SKM-1 treated with dmso at 0.1 percent for 144 hours (cell line): Measurements from ENCODE around the gene ZNRF3.
"Not testable (repeated sequence)": the region's sequence is repeated elsewhere in the genome, so short reads cannot be mapped to it uniquely, and the experiment has no call there.

Experiments used
- DNase-seq: peaks from one replicate; lab custom pipeline; 2025; ENCODE audit not compliant: unreplicated experiment; lab: John Stamatoyannopoulos, UW

ZNRF3 gene

DNA sequence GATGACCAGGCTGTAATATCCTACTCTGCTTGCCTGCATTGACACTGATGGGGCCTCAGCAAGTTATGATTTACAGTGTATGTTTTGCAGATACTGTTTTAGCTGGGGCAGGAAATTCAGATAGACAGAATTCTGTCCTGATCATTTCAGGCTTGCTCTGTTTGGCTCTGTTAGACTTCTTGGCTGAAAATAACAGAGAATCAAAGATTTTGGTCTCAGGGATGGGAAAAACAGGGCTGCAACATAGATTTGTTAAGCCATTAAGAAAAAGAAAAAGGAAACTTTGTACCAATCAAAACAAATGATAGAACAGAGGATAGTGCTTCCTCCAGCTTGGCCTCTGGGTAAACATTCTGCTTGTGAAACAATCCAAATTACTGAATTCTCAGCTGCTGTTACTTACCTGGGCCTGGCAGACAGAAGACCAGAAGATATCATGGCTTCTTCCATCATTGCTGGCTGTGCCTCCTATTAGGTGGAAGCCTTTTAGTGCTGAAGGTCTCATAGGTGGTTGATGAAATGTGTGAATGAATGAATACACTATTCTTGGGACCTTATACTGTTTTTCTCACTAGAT is 22.0 kb downstream of the ZNRF3 start:
- DNase-seq, result no peak

DNA sequence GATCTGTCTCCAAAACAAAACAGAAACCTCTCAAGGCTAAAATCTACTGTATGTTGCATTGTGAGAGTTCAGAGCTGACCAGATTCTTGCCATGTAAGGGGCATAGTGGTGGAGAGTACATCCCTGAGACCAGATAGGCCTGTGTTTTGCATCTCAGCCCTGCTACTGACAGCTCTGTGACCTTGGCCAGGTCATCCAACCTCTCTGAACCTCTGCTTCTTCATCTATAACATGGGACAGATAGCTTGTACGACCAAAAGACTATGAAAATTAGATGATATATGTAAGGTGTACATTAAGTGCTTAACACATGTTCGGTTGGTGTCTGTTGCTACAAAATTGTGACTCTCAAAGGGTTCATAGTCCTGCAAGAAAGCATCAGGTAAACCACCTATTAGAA is 22.9 kb downstream of the ZNRF3 start:
- no peak for DNase-seq

DNA sequence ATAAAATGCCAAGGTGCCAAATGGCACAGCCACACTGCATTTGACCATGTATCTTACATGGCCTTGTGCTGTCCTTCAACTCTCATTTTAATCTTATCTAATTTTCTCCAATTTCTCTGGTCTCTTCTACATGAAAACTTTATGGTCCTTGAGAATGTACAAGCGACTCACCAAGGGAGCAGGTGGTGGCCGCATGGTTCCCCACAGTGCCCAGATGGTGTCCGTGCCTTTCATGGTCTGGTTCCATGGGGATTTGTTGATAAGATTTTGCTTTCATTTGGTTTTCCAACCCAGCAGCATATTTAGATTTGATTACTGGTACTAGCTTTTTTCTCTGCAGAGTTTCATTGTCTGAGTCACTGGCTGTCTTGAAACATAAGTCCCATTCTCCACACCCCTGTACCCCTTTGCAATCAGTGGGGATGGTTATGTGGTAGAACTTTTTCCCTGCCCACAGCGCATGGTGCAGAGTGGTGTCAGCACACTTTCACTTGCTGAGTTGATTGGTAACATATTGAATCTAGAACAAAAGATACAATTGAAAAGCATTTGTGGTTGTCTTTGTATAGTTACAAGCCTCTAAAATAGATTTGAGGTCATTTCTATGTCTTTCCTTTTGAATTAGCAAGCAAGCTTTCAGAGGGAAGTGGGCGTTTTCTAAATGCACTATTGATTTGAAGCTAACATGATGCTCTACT is 24.1 kb downstream of the ZNRF3 start:
- no peak for DNase-seq

DNA sequence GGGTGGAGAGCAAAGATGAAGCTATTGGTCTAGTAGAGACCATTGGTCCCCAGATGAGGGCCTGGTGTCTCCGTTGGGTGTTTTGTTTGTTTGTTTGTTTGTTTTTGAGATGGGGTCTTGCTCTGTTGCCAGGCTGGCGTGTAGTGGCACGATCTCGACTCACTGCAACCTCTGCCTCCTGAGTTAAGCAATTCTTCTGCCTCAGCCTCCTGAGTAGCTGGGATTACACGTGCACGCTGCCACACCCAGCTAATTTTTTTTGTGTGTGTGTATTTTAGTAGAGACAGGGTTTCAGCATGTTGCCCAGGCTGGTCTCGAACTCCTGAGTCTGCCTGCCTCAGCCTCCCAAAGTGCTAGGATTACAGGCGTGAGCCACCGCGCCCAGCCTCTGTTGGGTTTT is 25.4 kb downstream of the ZNRF3 start:
- not testable (repeated sequence) for DNase-seq

DNA sequence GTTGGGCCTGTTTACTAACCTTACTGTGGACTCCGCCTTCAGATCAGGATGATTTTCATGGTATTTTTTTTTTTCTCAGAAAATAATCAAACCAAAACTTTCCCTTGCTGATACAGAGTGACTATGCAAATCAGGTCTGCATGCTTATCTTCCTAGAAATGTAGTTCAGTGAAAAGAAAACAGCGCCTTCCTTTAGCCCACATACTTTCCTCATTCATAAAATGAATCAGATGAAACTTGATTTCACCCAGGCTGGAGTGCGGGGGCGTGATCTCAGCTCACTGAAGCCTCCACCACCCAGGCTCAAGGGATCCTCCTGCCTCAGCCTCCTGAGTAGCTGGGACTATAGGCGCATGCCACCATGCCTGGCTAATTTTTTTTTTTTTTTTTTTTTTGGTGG is 26.0 kb downstream of the ZNRF3 start:
- DNase-seq, result no peak

DNA sequence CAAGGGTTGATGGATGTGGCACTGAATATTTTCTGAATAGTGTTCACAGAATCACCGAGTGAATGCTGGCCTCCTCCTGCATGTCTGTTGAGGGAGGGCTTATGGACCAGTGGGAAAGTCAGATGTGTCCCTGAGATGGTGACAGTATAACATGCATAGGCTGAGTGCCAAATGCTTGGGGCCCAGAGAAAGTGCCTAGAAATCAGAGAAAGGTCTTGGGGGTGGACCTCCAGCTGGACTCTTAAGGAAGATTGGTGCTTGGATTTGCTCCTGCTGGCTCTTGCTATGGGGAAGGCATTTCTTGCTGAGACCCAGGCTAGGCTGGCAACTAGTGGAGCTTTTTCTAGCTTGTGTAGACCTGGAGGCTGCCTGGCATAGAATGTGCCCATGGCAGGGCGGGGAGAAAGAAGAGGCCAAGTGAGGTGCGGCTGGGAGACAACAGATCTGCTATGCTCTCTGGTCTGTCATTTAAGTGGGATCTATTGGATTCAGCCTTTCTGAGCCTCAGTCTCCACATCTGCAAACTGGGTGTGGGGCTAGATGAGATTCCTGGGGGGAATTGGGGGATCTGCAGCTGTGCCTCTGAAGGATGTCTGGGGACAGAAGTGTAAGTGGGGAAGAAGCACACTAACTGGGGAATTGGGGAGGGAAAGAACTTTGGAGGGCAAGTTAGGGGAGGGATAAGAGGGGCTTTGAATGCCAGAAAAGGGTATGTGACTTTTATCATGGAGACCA is 27.4 kb downstream of the ZNRF3 start:
- DNase-seq, result no peak

DNA sequence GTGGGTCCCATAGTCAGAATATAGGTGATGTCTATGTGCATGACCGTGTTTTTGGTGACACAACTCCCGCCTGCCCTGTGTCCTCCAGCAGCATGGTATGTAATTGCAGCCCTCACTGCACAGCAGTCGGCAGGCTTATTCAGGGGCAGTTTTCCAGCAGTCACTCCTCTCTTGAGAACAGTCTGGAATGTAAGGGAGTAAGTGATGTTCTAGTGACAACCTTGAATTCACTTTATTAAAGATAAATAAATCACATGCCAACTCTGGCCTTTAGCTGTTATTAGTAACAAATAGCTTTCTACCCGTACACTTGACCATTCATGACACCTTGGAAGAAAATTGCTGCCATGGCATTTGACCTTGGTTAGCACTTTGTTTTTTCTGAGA is 27.9 kb downstream of the ZNRF3 start:
- no peak for DNase-seq

DNA sequence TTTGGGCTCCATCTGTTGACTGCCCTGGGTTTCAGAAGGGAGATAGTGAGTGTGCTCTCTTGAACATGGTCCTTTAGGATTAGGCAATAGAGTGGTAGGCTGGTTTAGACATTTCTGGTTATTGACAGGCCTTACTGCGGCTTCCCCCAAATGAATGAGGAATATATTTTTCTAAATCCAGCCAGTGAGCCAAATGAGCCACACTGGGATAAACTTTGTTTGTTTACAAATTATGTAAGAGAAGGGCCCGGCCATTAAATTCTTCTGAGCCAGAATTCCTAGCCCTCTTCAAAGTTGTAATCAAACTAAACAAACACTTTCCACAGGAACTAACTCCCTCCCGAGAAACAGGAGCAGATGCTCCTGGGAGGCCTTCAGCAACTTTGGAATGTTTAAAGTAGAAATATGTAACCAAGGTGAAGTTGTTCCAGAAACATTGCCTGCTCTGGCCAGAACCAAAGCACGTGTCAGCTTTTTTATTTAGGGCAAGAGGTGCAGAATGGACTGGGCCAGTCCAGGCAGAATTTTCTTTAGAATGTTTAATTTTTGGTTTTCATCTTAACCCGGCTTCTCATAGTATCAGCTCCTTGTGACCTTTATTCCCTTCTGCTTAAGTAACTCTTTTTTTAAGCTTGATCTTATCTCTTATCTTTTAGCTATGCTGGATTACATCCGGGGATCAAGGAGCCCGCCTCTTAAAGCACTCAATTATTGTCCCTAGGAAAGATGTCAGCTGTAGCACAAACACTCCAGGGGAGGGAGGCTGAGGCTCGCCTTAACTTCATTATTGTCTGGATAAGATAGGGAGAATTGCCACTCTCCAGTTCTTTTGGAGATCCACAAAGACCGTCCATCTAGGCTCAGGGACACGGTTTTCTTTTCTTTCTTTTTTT is 28.7 kb downstream of the ZNRF3 start:
- no peak for DNase-seq

DNA sequence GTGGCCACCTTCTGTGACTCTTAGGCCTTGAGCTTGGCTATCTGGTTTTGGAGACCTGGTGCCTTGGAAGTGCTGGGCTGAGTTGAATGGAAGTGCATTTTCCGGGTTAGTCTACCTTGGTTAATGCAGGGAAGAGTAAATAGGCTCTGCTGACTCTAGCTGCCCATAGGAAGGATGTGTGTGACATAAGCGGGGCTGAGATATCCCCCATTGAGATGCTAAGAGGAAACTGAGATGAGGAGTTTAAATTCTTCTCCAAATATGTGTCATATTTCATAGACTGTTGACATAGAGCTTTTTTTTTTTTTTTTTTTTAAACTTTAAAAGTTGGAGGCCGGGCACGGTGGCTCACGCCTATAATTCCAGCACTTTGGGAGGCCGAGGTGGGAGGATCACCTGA is 30.8 kb downstream of the ZNRF3 start:
- no peak for DNase-seq

DNA sequence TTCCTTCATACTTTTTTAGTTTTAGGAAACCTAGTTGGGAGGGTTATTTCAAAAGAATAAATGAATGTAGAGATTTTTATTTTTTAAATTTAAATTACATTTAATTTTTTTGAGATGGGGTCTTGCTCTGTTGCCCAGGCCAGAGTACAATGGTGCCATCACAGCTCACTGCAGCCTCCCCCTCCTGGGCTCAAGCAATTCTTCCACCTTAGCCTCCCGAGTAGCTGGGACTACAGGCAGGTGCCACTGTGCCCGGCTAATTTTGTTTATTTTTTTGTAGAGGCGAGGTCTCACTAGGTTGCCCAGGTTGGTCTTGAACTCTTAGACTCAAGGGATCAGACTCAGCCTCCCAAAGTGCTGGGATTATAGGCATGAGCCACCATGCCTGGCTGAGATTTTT is 32.6 kb downstream of the ZNRF3 start:
- no peak for DNase-seq

DNA sequence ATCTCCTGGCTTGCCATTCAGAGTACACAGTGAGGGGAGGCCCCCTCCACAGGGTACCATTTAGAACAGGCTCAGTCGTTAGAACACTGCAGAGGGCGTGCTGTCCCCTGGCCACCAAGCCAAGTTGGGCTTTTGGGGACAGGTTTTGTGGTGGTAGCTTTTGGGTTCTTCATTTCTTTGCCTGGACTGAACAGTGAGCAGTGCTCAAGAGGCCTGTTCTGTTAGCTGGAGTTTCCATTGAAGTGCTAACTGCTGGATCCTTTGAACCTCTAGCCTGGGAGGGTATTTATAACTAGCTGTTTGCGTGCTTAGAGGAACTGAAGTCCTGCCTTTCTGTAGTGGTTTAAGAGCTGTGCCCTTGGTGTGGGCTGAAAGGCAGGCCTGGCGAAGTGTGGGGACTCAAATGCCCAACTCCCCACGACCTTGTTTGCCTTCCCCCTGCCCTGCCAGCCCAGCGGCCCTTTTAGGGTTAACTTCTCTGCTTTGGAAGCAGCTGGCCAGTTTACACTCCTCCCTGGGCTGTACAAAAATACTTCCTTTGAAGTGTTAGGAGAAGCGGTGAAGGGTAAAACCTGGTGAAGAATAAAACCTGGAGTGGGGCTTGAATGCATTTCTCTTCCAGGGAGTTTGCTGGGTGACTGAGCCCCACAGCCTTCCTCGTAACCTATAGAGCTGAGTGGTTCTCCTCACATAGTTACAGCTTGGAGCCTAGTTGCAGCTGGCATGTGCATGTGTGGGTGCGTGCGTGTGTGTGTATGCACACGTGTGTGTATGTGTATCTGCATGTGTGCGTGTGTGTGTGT is 34.6 kb downstream of the ZNRF3 start:
- DNase-seq, result no peak

DNA sequence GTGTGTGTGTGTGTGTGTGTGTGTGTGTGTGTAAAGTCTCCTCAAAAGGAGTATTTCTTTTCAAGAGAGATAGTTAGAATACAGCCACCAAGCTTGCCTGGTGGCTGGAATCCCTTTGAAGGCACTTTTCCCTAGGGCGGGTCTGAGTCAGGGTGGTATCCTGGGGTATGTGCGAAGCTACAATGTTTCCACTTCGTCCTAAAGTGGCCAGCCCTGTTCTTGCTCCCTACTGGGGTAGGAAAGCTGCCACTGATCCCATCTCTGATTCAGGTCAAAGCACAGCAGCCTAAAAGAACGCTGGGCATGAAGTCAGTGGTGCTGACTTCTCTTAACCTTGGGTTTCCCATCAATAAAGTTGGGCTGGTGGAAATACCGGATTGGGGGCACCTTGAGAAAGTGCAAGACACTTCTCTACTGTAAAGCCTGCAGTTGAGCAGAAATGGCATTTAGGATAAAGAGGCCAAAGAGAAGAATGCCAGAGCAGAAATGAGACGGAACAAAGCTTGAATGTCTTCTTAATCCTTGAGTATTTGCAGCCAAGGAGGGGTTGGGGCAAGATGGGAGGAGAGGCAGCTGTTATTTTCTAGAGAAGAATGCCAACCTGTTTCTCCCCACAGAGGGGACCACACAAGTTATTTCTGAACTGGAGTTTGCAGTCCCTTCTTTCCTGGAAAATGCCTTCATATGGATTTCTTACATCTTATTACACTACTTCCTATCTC is 35.3 kb downstream of the ZNRF3 start:
- no peak for DNase-seq

DNA sequence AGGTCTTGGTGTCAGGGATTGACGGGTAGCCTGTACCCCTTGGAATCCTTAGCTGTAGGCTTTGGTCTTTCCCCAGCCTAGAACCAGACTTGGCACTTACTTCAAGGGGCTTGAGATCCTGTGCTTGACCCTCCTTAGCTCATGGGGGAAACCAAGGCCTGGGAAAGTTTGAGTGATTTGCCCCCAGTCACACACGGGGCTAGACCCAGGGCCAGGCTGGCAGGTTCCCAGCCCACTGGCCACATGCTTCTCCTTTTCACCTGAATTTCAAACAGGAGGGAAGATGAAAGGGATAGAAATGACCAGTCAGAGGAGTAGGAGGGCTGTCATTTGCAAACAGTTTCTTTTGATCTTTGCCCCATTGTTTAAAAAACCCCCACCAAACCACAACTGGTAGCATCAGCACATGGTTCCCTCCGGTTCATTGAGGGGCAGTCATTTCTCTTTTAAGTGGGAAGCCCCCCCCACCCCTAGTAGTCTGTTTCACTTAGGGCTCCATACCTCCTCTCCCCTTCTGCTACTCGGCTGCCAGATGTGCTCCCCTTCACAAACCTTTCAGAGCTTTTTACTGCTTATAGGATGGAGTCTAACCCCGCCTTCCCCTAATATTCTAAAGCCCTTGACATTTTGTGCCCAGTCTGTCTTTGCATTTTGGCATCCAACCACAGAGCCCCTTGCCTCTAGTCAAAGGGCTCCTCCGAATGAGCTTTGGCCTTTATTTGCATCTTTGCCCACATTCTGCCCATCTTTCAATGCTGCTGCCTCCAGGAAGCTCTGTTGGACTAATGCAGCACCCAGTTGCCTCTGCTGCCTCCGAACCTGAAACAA is 37.6 kb downstream of the ZNRF3 start:
- DNase-seq, result no peak

DNA sequence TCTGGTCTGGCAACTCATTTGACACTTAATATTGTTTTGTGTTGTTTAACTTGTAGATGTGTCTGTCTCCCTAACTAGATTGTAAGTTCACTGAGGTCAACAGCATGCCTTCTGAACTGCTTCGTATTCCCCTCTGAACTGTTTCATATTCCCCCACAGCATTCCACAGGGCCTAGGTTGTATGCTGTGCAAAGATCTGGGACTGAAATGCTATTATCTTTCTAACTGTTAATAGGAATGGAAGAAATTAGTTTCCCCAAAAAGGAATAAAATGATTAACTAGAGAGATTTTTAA is 38.2 kb downstream of the ZNRF3 start:
- DNase-seq, result no peak

DNA sequence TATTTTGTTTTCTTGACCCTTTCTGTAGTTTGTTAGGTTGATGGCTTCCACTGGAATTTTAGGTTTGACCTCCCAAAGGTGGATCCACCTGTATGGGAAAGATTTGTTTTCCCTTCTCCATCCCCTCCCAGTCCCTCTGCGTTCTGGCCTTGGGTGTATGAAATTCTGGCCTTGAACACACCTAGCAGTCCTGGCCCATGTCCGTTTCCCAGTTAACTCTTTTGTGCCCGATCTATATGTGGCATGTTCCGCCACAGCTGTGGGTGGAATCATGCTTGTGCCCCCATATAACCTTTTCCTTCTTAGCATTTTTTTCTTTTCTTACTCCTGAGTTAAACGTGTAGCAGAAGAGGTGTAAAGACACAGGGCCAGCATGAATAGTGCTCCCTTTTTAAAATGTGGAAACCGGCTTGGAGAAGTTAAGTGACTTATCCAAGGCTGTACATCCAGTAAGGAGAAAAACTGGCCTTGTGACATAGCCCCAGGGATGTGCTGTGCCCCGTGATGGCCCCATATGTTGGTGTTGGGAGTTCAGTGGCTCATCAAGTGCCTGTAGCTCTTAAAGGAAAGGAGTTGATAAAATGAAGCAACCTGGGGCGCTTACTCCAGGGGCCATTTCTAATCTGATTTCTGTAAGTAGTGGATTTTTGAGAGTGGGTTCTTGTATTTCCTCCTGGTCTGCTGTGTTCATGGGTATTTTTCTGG is 39.3 kb downstream of the ZNRF3 start:
- no peak for DNase-seq

DNA sequence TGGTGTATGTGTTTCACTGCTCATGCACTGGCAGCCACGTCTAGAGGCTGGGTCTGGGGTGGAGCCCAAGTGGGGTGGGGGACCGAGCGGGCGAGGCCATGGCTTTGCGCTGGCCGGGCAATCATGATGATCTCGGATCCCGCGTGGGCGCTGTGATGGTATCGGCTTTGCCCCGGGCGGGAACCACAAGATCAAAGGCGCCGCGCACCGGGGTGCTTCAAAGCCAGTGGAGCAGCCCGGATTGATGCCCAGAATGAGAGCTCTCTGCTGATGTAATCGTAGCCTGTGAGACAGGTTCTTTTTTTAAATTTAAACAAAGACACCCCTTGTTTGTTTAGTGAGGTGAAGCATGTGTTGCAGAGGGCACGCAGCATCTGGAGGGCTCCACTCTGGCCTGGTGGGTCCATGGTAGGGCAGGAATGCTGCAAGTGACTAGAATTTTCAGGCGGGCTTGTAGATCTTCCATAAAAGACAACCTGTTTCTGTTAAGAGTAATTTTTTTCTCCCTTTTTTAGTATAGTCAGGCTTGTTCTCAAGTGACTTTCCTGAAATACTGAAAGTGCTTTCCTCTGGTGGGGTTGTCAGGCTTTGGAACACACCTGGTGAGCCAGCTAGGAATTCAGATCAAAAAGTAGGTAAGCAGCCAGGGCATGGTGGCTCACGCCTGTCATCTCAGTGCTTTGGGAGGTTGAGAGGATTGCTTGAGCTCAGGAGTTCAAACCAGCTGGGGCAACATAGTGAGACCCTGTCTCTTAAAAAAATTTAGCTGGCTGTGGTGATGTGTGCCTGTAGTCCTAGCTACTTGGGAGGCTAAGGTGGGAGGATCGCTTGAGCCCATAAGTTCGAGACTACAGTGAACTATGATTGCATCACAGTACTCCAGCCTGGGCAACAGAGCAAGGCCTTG is 40.7 kb downstream of the ZNRF3 start:
- DNase-seq, result no peak

DNA sequence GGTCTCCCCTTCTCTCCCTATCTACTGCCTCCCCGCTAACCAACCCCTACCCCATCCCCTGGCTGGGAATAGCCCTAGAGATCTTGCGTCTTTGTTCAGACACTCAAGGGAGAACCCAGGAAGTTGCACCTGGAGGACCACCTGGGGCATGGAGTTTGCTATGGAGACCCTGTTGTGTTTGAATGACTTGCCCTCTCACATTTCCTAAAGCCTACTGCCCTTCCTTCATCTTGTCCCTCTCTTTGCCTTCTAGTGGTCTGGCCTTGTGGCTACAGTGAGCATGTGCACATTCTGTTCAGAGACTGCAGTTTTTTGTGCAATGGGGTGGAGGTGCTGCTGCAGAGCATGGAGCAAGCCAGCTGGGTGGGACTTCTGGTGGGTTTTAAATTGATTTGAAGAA is 42.5 kb downstream of the ZNRF3 start:
- DNase-seq, result no peak

DNA sequence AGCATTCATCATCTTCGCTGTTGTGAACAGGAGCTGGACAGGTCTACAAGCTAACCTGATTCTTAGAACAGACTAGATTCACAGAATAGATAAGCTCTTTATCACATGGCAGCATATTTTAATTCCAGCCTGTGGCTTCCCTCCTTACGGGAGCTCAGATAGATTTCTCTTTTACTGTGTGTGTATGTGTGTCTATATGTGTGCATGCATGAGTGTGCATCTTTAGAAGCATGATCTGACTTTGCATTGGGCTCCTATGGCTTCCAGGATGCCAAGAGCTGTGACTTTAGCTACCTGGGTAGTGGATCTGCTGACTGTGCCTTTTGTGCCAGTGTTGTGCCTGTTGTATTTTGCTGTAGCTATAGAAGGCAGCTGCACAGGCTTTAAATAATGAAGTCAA is 44.3 kb downstream of the ZNRF3 start:
- no peak for DNase-seq
